Activated CD4-positive, alpha-beta T cell treated with anti-CD3 and anti-CD28 coated beads for 48 hours (primary cell): ENCODE measurements around the gene DCAF4L1.

Source experiments
- DNase-seq: peaks from one replicate; pipeline ENCODE4 v3.0.0-alpha.2; 2020

DCAF4L1 gene, protein sequence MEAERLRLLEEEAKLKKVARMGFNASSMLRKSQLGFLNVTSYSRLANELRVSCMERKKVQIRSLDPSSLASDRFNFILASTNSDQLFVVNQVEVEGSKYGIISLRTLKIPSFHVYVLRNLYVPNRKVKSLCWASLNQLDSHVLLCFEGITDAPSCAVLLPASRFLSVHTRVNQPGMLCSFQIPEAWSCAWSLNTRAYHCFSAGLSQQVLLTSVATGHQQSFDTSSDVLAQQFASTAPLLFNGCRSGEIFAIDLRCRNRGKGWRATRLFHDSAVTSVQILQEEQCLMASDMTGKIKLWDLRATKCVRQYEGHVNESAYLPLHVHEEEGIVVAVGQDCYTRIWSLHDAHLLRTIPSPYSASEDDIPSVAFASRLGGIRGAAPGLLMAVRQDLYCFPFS

GRCh38 chr4:41981456-41981855 lies at the start of gene DCAF4L1:
TSS of gene DCAF4L1 (plus strand) at chr4:41981756. CDS start at chr4:41981793, 37 bp downstream.
- DNase-seq: no peak

- DNase-seq: no peak
Observed at GRCh38 chr4:41932988-41933387, 48.6 kb upstream of the DCAF4L1 start.

- DNase-seq: no peak
Observed at GRCh38 chr4:41933997-41934503, 47.5 kb upstream of the DCAF4L1 start.

GRCh38 chr4:41934514-41934900 lies 47.0 kb upstream of the DCAF4L1 start:
- DNase-seq: no peak

DNA sequence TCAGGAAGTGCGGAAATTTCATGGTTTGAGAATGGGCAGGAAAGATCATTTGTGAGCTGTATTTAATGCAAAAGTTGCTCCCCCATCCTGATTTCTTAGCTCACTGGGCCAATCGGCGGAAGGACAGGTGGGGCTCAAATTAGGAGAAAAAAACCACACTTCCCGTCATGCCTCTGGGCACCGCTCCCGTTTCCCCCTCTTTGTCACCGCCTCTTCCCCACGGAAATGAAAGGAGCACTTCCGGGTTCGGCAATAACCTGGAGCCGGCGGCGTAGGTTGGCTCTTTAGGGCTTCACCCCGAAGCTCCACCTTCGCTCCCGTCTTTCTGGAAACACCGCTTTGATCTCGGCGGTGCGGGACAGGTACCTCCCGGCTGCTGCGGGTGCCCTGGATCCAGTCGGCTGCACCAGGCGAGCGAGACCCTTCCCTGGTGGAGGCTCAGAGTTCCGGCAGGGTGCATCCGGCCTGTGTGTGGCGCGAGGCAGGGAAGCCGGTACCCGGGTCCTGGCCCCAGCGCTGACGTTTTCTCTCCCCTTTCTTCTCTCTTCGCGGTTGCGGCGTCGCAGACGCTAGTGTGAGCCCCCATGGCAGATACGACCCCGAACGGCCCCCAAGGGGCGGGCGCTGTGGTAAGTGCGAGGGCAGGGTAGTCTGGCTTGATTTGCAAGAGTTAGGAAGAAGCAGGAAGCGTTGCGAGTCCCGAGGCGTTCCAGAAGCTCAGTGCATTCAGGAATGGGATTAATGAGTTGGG lies 46.5 kb upstream of the DCAF4L1 start, which contains the start of gene TMEM33:
Gene TMEM33 (plus strand): TSS at position 529 of the 751 bp plus-strand sequence. CDS start 56 bp downstream, at position 585.
- DNase-seq: peak; percentile 85

- peak; percentile 58 for DNase-seq
Observed at GRCh38 chr4:41935652-41936021, 45.9 kb upstream of the DCAF4L1 start.

DNA sequence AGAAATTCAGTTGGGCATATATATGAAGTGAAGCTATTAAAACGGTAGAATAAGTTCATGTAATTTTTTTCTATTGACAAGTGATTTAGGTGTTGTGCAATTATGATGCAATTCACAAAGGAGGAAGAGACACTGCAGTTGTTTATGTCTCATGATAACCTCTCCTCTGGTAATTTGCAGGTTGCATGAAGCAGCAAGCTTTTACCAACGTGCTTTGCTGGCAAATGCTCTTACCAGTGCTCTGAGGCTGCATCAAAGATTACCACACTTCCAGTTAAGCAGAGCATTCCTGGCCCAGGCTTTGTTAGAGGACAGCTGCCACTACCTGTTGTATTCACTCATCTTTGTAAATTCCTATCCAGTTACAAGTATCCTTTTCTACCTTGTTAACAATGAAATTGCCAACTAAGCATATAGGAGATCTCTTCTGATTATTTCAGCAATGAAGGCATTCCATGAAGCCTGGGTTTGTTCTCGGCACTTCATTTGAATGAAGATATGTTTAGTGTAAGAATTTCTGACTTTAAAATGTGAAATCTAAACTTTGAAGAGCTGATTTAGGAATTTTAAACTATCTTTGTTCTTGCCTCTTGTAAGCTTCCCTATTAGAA lies 42.4 kb upstream of the DCAF4L1 start:
- no peak for DNase-seq

DNA sequence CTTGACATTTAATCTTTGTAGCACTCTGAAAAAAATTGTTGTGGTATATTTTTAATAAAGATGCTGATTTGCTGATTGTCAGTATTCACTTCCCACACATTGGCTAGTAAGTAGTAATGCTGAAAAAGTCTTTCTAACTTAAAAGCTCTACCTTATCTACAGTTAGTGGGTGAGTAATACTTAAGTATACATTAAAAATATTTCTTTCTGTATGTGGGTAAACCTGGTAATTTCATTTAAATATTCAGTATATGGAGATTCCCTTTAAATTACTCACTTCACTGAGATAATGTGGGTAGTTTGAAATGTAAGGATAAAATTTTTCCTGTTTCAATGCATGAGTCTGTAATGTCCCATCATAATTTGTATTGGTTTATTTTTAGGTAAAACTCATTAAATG lies 40.7 kb upstream of the DCAF4L1 start:
- no peak for DNase-seq

- no peak for DNase-seq
Observed at GRCh38 chr4:41943506-41943905, 38.0 kb upstream of the DCAF4L1 start.

GRCh38 chr4:41944089-41944488 lies 37.5 kb upstream of the DCAF4L1 start:
- DNase-seq: no peak

- DNase-seq: no peak
Observed at GRCh38 chr4:41949531-41949930, 32.0 kb upstream of the DCAF4L1 start.

DNA sequence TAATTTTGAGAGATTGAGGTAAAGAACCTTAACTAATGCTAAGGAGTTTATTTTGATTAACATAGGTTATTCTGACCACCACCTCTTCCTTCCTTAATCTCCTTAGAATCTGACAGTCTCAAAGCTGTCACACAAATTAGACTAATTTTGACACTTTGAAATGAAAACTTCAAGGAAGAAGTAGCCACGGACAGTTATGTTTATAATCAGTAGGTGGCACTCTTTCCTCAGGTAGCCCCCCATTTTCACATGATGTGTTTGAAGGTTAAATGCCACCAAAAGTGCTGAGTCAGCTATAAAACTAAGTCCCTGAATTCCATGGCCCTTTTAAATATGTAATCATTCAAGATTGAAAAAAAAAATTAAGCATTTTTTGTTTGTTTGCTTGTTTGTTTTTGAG lies 23.9 kb upstream of the DCAF4L1 start:
- DNase-seq: no peak

GRCh38 chr4:41963105-41963504 lies 18.5 kb upstream of the DCAF4L1 start:
- DNase-seq: no peak

DNA sequence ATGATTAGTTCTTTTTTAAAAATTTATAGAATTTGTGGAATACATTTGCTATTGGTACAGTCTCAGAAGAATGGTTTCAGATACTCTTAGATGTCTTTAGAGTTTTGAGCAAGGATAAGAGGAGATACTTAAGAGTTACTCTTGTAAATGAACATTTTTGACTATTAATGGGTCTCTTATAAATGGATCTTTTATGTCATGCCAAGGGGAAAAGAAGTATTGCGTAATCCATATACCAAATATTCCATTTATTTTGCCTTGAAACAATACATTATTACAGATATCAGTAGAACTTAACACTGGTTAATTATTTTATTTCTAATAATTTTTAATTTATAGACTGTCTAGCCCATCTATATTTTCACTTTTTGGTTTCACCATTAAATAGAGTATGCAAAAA lies 17.2 kb upstream of the DCAF4L1 start:
- DNase-seq: no peak

DNA sequence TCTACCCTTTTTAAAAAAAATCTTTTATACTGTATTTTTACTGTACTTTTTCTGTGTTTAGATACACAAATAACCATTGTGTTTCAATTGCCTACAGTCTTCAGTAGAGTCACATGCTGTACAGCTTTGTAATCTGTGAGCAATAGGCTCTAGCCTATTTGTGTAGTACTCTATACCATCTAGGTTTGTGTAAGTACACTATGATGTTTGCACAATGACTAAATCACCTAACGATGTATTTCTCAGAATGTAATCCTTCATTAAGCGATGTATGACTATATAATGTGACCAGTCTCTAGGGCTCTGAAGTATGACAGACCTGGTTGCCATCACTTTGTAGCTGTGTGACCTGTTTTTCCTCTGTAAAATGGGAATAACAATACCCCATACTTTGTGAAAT lies 14.2 kb upstream of the DCAF4L1 start:
- no peak for DNase-seq

- no peak for DNase-seq
Observed at GRCh38 chr4:41969671-41970070, 11.9 kb upstream of the DCAF4L1 start.

- DNase-seq: no peak
Observed at GRCh38 chr4:41975341-41975740, 6.2 kb upstream of the DCAF4L1 start.

DNA sequence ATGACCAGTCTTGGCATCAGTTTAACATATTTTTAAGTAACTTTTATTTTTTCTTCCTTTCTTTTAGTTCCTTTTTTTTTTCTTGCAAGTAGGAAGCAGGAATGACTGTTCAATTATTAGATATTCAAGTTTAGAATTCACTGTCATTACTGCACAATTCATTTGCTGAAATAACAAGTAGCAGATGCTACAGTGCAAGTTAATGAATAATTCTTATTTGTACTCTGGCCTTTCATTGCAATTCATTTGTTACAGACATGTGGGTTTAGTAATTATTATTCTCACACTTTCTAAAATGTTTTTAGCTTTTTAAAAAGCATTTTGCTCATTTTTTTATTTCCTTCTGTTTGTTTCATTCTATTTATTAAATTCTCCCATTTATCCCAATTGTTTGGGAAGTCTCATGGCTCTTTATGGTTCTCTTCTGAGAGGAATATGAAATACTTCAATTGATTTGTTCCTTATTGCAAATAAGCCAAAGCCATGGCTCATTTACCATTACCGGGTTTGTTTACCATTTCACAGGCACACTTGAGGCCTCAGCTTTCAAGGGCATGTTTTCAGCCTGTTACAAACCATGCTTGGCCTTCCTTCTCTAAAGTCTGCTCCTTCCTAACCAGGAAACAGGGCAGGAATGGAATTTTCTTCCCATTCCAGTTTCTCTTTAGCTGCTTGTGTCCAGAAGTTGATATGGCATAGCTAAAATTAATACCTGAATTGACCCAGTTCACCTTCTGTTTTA lies 4.6 kb upstream of the DCAF4L1 start:
- no peak for DNase-seq

DNA sequence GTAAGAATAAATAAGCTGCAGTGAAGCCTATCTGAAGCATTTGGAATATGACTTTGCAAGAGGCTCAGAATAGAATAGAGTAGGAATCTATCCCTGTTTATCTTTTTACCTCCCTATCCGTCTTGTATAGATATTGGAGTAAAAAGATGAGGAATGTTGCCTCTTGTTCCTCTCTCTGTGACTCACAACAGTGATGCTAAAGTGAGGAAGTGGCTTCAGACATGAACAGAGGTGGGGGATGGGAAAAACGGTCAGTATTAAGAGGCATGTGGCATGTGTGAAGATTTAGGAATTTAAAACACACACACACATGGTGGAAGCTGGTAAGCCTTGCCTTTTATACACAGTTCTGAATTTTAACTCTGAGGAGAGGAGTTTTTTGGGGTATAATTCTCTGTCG lies 3.8 kb upstream of the DCAF4L1 start:
- no peak for DNase-seq

DNA sequence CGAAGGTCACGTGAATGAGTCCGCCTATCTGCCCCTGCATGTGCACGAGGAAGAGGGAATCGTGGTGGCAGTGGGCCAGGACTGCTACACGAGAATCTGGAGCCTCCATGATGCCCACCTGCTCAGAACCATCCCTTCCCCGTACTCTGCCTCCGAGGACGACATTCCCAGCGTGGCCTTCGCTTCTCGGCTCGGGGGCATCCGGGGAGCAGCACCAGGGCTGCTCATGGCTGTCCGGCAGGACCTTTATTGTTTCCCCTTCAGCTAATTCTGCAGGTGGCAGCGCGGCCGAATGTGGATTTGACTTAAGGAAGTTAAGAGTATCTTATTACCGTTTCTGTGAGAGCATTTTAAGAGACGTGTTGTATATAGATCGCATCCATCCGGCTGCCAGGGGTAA lies 1.2 kb downstream of the DCAF4L1 start:
- DNase-seq: no peak

GRCh38 chr4:41985151-41985550 lies 3.6 kb downstream of the DCAF4L1 start:
- DNase-seq: no peak

- no peak for DNase-seq
Observed at GRCh38 chr4:41989994-41990364, 8.4 kb downstream of the DCAF4L1 start.
